GM21515 (cell line): ENCODE results near the gene VRK1.

Source experiments
- ATAC-seq: cut with Tn5 transposase; IDR thresholded peaks from one replicate; pipeline ENCODE4 v1.9.1; 2021; ENCODE audit not compliant: unreplicated experiment

VRK1 gene

GRCh38 chr14:96823652-96824051, 26.5 kb downstream of the VRK1 start:
- ATAC-seq, result no peak

GRCh38 chr14:96824283-96824682, 27.1 kb downstream of the VRK1 start:
- ATAC-seq, result no peak

- no peak for ATAC-seq
Measured at GRCh38 chr14:96826818-96827217, 29.6 kb downstream of the VRK1 start.

- no peak for ATAC-seq
Measured at GRCh38 chr14:96827290-96827689, 30.1 kb downstream of the VRK1 start.

- ATAC-seq, result no peak
Measured at GRCh38 chr14:96829791-96830190, 32.6 kb downstream of the VRK1 start.

- ATAC-seq, result no peak
Measured at GRCh38 chr14:96830946-96831345, 33.8 kb downstream of the VRK1 start.

GRCh38 chr14:96832351-96832750, 35.2 kb downstream of the VRK1 start:
- no peak for ATAC-seq

GRCh38 chr14:96838449-96838848, 41.3 kb downstream of the VRK1 start:
- ATAC-seq, result no peak

- ATAC-seq, result no peak
Measured at GRCh38 chr14:96839251-96839650, 42.1 kb downstream of the VRK1 start.

- no peak for ATAC-seq
Measured at GRCh38 chr14:96843137-96843536, 46.0 kb downstream of the VRK1 start.

GRCh38 chr14:96844857-96845570, 47.8 kb downstream of the VRK1 start:
- no peak for ATAC-seq

- ATAC-seq, result no peak
Measured at GRCh38 chr14:96847451-96847850, 50.3 kb downstream of the VRK1 start.

GRCh38 chr14:96848011-96848410, 50.8 kb downstream of the VRK1 start:
- no peak for ATAC-seq

GRCh38 chr14:96849733-96850132, 52.6 kb downstream of the VRK1 start:
- no peak for ATAC-seq

- no peak for ATAC-seq
Measured at GRCh38 chr14:96851694-96852381, 54.7 kb downstream of the VRK1 start.

GRCh38 chr14:96852823-96853422, 55.7 kb downstream of the VRK1 start:
- ATAC-seq, result peak; percentile 72

GRCh38 chr14:96858643-96859042, 61.5 kb downstream of the VRK1 start:
- no peak for ATAC-seq

GRCh38 chr14:96861568-96862310, 64.6 kb downstream of the VRK1 start:
- no peak for ATAC-seq

GRCh38 chr14:96863327-96863985, 66.3 kb downstream of the VRK1 start:
- no peak for ATAC-seq

- no peak for ATAC-seq
Measured at GRCh38 chr14:96863986-96864330, 66.8 kb downstream of the VRK1 start.

- ATAC-seq, result no peak
Measured at GRCh38 chr14:96867634-96868033, 70.5 kb downstream of the VRK1 start.
